Measurements from ENCODE around the gene SPRED2.

The SPRED2 gene

GRCh38 chr2:65382323-65382722 lies 50.1 kb downstream of the SPRED2 start:
- TF ChIP-seq ZNF8 (CRISPR knock-in tag; IDR thresholded peaks at IDR 0.05) (no peak), POU6F1 (CRISPR knock-in tag; IDR thresholded peaks at IDR 0.05; ENCODE audit: borderline replicate concordance, low read depth) (no peak), TOX (CRISPR knock-in tag; IDR thresholded peaks at IDR 0.05; ENCODE audit: borderline replicate concordance) (no peak), ISL1 (CRISPR knock-in tag; IDR thresholded peaks at IDR 0.05) (no peak), ZNF70 (CRISPR knock-in tag; IDR thresholded peaks at IDR 0.05) (no peak), GLIS3 (CRISPR knock-in tag; IDR thresholded peaks at IDR 0.05) (no peak), ZC3H10 (CRISPR knock-in tag; IDR thresholded peaks at IDR 0.05) (no peak), ZNF565 (CRISPR knock-in tag; conservative IDR thresholded peaks at IDR 0.05; ENCODE audit: low read depth) (no peak), TSHZ2 (CRISPR knock-in tag; IDR thresholded peaks at IDR 0.05) (no peak), TCF4 (CRISPR knock-in tag; IDR thresholded peaks at IDR 0.05; ENCODE audit: borderline replicate concordance) (no peak), ARNTL (CRISPR knock-in tag; IDR thresholded peaks at IDR 0.05; ENCODE audit: borderline replicate concordance, low read depth) (no peak), CREB5 (CRISPR knock-in tag; IDR thresholded peaks at IDR 0.05; ENCODE audit: low read depth) (no peak), CSRNP3 (CRISPR knock-in tag; IDR thresholded peaks at IDR 0.05) (no peak), ZFP3 (CRISPR knock-in tag; IDR thresholded peaks at IDR 0.05) (no peak), PATZ1 (CRISPR knock-in tag; IDR thresholded peaks at IDR 0.05; ENCODE audit: borderline replicate concordance) (no peak)
- no peak for ATAC-seq

GRCh38 chr2:65381607-65382051 lies 50.8 kb downstream of the SPRED2 start:
- TF ChIP-seq TOX (CRISPR knock-in tag; IDR thresholded peaks at IDR 0.05; ENCODE audit: borderline replicate concordance) (no peak), OSR1 (CRISPR knock-in tag; IDR thresholded peaks at IDR 0.05) (no peak), POU6F1 (CRISPR knock-in tag; IDR thresholded peaks at IDR 0.05; ENCODE audit: borderline replicate concordance, low read depth) (no peak), ZNF8 (CRISPR knock-in tag; IDR thresholded peaks at IDR 0.05) (no peak), RARB (CRISPR knock-in tag; IDR thresholded peaks at IDR 0.05) (no peak), SNAI2 (CRISPR knock-in tag; IDR thresholded peaks at IDR 0.05) (no peak), ISL1 (CRISPR knock-in tag; IDR thresholded peaks at IDR 0.05) (no peak), TSHZ2 (CRISPR knock-in tag; IDR thresholded peaks at IDR 0.05) (no peak), CSRNP3 (CRISPR knock-in tag; IDR thresholded peaks at IDR 0.05) (no peak), PATZ1 (CRISPR knock-in tag; IDR thresholded peaks at IDR 0.05; ENCODE audit: borderline replicate concordance) (no peak), BACH2 (CRISPR knock-in tag; IDR thresholded peaks at IDR 0.05; ENCODE audit: borderline replicate concordance) (no peak)
- ATAC-seq, result no peak

All from SK-N-SH treated with all-trans-retinoic acid at 6 μM for 48 hours (cell line).